Endothelial cell (in vitro differentiated cells): Measurements from ENCODE around the gene ABCG1. TPM values are rescaled to one million over a fixed set of nuclear protein-coding genes. Genes with fewer than 3 reads are reported as not detected.
A peak's percentile ranks its signal among the peaks of the same experiment; 100 is the strongest.

ENCODE experiments used
- DNase-seq: peaks from one replicate; pipeline ENCODE4 v3.0.0; 2021; ENCODE audit warnings: low spot score
- H3K27ac Mint-ChIP-seq: one replicate; pipeline ENCODE4 v1.8.0; 2021; ENCODE audit warnings: mixed read lengths, inconsistent platforms; ENCODE audit not compliant: unreplicated experiment
- H3K27me3 Mint-ChIP-seq: one replicate; pipeline ENCODE4 v1.8.0; 2021; ENCODE audit warnings: mild to moderate bottlenecking, moderate library complexity, mixed read lengths, inconsistent platforms; ENCODE audit not compliant: unreplicated experiment
- H3K36me3 Mint-ChIP-seq: one replicate; pipeline ENCODE4 v1.8.0; 2021; ENCODE audit warnings: mild to moderate bottlenecking, low read depth, mixed read lengths, inconsistent platforms; ENCODE audit not compliant: unreplicated experiment
- H3K4me1 Mint-ChIP-seq: one replicate; pipeline ENCODE4 v1.8.0; 2021; ENCODE audit warnings: mild to moderate bottlenecking, mixed read lengths, inconsistent platforms; ENCODE audit not compliant: unreplicated experiment
- H3K4me3 Mint-ChIP-seq: one replicate; pipeline ENCODE4 v1.8.0; 2021; ENCODE audit warnings: mild to moderate bottlenecking, mixed read lengths, inconsistent platforms; ENCODE audit not compliant: unreplicated experiment
- H3K9me3 Mint-ChIP-seq: one replicate; pipeline ENCODE4 v1.8.0; 2021; ENCODE audit warnings: mixed read lengths, inconsistent platforms; ENCODE audit not compliant: unreplicated experiment
- total RNA-seq: library from RNA; stranded (reverse); fragmentation: NEBNext Ultra II Directional; extraction: Animal tissue kit (Norgen Biotek cat#: 25700); gene quantifications from one replicate; pipeline ENCODE4 v1.2.1, GENCODE V29; 2021; ENCODE audit not compliant: unreplicated experiment
- TF ChIP-seq, protein P1 (sequence below): fragments of 200-600 bp; sonication (generic); IDR thresholded peaks from one replicate; pipeline ENCODE4 v1.5.0; 2021; ENCODE audit warnings: antibody characterized with exemption; ENCODE audit not compliant: unreplicated experiment

The ABCG1 gene
- total RNA-seq, 1 donor from 2014 or later = 48.9 TPM

DNA sequence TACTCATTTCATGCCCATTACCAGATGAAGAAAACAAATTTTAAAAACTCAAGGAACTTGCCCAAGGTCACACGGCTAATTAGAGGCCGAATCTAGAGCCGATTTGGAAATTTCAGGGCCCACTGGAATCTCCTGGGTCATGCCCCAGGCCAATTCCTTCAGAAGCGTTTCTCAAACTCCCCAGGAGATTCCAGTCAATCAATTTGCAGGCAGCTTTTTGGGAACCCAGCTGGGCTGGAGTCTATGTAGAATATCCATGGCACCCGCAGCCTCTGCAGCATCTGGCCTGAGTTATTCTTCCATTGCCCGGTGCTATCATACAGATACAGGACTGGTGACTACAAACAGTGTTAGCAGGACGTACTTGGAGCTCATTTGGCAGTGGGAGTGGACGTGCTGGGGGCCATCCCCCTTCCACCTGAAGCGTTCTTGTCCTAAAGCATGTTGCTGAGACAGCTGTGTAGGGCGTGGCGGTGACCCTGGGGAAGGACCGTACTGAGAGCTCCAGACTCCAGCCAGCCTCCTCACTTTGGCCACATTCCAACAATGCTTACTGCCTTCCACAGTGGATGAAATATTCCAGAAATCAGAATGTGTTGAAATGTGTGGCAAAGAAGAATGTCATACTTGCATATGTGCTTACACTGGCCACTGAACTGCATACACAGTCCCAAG, 38.3 kb downstream of the ABCG1 start:
- Mint-ChIP-seq H3K4me1 (peaks cover 45% of the 10 kb centered on the region), H3K27me3 (peaks cover 4% of the 10 kb centered on the region), H3K9me3 (no peaks in the 10 kb centered on the region), H3K36me3 (peaks cover 4% of the 10 kb centered on the region), H3K27ac (no peak overlapping the region), H3K4me3 (no peak overlapping the region)
- TF ChIP-seq, protein P1, sequence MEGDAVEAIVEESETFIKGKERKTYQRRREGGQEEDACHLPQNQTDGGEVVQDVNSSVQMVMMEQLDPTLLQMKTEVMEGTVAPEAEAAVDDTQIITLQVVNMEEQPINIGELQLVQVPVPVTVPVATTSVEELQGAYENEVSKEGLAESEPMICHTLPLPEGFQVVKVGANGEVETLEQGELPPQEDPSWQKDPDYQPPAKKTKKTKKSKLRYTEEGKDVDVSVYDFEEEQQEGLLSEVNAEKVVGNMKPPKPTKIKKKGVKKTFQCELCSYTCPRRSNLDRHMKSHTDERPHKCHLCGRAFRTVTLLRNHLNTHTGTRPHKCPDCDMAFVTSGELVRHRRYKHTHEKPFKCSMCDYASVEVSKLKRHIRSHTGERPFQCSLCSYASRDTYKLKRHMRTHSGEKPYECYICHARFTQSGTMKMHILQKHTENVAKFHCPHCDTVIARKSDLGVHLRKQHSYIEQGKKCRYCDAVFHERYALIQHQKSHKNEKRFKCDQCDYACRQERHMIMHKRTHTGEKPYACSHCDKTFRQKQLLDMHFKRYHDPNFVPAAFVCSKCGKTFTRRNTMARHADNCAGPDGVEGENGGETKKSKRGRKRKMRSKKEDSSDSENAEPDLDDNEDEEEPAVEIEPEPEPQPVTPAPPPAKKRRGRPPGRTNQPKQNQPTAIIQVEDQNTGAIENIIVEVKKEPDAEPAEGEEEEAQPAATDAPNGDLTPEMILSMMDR = no peak
- no peak for DNase-seq

DNA sequence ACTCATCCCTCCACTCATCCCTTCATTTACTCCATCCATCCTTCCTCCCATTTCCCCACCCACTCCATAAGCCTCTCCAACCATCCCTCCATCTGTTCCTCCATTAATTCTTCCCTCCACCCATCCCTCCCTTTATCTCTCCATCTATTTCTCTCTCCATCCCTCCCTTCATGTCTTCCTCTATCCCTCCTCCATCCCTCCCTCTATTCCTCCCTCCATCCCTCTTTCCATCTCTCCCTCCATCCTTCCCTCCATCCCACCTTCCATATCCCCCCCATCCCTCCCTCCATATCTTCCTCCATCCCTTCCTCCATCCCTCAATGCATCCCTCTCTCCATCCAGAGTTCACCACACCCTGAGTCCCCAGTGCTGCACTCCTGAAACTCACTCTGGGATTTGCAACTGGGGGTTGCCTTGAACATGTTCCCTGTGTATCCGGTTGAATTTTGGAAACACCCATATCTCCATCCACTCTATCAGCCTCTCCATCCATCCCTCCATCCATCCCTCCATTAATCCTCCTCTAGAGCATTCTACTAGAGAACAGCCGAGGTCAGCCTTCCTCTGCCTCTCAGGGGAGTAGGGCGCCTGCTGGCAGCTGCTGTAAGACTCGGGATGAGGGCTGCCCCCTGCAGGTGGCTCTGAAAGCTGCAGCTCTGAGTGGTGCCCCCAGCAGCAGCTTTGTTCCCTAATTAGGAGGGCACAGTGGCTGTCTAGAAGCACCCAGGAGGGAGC, 39.4 kb downstream of the ABCG1 start:
- TF ChIP-seq, protein P1 = peak; percentile 77
- DNase-seq = peak; percentile 84
- no peaks in the 10 kb centered on the region for H3K9me3 Mint-ChIP-seq
- no peak overlapping the region for H3K4me3 Mint-ChIP-seq
- peaks cover 4% of the 10 kb centered on the region for H3K27me3 Mint-ChIP-seq
- H3K27ac Mint-ChIP-seq = no peak overlapping the region
- H3K4me1 Mint-ChIP-seq = peaks cover 54% of the 10 kb centered on the region
- H3K36me3 Mint-ChIP-seq = peaks cover 4% of the 10 kb centered on the region

DNA sequence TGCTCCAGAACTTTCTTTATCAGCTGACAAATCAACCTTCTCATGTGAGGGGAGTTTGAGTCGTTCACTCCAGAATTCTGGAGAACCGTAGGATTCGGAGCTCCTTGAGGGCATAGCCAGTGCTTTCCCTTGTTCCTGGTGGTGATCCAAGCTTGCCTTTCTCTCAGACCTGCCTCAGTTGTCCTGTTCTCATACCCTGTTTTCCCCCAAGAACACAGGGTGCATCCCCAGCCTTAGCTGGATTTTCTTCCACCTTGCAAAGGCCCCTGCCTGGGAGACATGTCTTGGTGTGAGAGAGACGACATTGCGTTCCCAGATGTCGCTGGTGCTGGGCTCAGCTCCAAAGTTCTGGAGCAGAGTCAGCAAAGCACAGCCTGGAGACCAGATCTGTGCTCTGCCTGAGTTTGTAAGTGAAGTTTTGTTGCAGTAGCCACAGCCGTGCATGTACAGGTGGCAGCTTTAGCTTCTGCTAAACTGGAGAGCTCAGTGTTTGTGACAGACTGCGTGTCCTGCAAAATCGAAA, 40.0 kb downstream of the ABCG1 start:
- Mint-ChIP-seq H3K36me3 (peaks cover 4% of the 10 kb centered on the region), H3K27me3 (peaks cover 6% of the 10 kb centered on the region), H3K4me3 (no peak overlapping the region), H3K27ac (no peak overlapping the region), H3K4me1 (peaks cover 54% of the 10 kb centered on the region), H3K9me3 (no peaks in the 10 kb centered on the region)
- no peak for DNase-seq
- TF ChIP-seq, protein P1 = no peak

DNA sequence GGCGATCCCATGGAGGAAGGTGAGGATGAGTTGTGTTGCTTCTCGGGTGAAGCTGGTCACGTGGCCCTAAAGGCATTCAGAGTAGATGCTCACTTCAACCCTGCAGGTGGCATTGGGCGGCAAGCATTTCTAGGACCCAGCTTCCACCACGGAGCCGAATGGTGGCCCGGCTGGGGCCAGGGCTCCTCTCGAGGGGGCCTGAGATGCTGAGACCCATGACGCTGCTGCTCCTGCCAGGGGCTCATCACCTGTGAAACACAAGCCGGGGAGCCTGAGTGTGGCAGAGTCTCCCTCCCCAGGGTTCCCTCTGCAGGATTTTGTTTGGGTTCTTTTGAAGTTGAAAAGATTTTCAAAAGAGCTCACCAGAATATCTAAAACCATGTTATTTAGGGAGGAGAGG, 41.2 kb downstream of the ABCG1 start:
- H3K27me3 Mint-ChIP-seq = peaks cover 9% of the 10 kb centered on the region
- peaks cover 51% of the 10 kb centered on the region for H3K4me1 Mint-ChIP-seq
- no peak for DNase-seq
- H3K36me3 Mint-ChIP-seq = peaks cover 9% of the 10 kb centered on the region
- TF ChIP-seq, protein P1 = no peak
- no peaks in the 10 kb centered on the region for H3K9me3 Mint-ChIP-seq
- H3K4me3 Mint-ChIP-seq = no peak overlapping the region
- no peak overlapping the region for H3K27ac Mint-ChIP-seq

DNA sequence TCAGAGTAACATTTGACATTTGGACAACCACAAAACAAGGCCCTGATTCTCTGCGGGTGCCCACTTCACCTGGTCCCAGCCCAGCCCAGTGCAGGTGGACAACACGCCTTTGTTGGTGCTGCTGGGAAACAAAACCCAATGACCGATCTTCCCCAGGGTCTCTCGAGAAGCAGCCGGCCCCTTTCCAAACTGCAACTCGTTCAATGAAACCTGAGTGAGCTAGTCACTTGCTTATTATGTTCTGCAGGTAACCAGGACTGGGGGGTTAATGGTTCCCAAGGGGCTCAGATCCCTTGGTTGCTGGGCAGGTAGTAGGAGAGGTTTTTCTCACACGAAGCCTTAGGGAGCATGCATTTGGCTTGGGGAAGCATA, 42.9 kb downstream of the ABCG1 start:
- Mint-ChIP-seq H3K4me3 (no peak overlapping the region), H3K27me3 (peaks cover 9% of the 10 kb centered on the region), H3K36me3 (peaks cover 11% of the 10 kb centered on the region), H3K9me3 (no peaks in the 10 kb centered on the region), H3K27ac (peak overlapping the region; percentile 83), H3K4me1 (peaks cover 46% of the 10 kb centered on the region)
- DNase-seq = no peak
- TF ChIP-seq, protein P1 = no peak
